Upper lobe of left lung (tissue), 4 donors: Measurements from ENCODE around the gene XYLT1.

Experiments used
- CTCF ChIP-seq, 6 experiments: fragments of 450-650 bp in 4 of 6; fragments of 200-600 bp in 2 of 6; sonication (generic) in 2 of 6; IDR thresholded peaks; one replicate each; pipeline ENCODE4 v1.5.1; 2016 to 2019; ENCODE audit warnings: antibody characterized with exemption in 6 of 6
- EP300 ChIP-seq, 4 donors: sonication (generic); formaldehyde crosslinking; IDR thresholded peaks; one replicate each; pipeline ENCODE4 v1.5.1; 2017; ENCODE audit warnings: antibody characterized with exemption in 4 of 4, control low read depth in 2 of 4
- POLR2AphosphoS5 ChIP-seq, 2 donors: sonication (generic); formaldehyde crosslinking; IDR thresholded peaks; one replicate each; pipeline ENCODE4 v1.5.1; 2017; ENCODE audit warnings: antibody characterized with exemption in 2 of 2

DNA sequence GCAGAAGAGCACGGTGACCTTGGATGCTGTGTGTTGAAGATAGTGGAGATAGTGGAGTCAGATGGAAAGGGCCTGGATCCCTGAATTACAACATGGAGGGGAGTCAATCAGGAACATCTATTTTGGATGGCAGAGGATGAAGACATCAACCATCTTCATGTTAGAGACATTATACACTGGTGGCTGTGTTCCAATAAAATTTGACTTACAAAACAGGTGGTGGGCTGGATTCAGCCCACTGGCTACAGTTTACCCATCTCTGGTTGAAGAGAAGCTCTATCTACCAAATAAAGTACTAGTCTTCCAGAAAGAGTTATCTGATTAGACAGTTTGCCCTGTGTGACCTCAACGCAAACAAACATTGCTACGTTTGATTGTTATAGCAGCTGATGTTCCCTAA, 247.2 kb downstream of the XYLT1 start:
- TF ChIP-seq CTCF (IDR thresholded peaks at IDR 0.05), result no peak
- no peak for TF ChIP-seq POLR2AphosphoS5 (IDR thresholded peaks at IDR 0.05)
- TF ChIP-seq EP300 (IDR thresholded peaks at IDR 0.05), result no peak
